Measurements from ENCODE around the gene P2RY14. TPM values are rescaled to one million over a fixed set of nuclear protein-coding genes. Genes with fewer than 3 reads are reported as not detected.
"Not testable (repeated sequence)": the region's sequence is repeated elsewhere in the genome, so short reads cannot be mapped to it uniquely, and the experiment has no call there.

The P2RY14 gene
- total and polyA plus RNA-seq, 10 of the 15 experiments (the other 5 are each of a cell fraction or from before 2014, with no cell fraction given) = 0.06 to 0.37 (median 0.28) TPM; not detected in 7

- Histone ChIP-seq H3K4me2 (ENCODE audit: control insufficient read depth, insufficient read depth) (no peak overlapping the region), H3K4me1 (ENCODE audit: control insufficient read depth, insufficient read depth, low read length) (no peaks in the 10 kb centered on the region), H2AFZ (ENCODE audit: control insufficient read depth, low read depth, low read length) (no peak overlapping the region), H3K27me3 (replicated peaks in 1 of 2; ENCODE audit: control insufficient read depth in 2 of 2, insufficient read depth in 2 of 2, low read length in 1 of 2) (peaks cover 0 to 2% of the 10 kb centered on the region in 2 experiments; a peak in 1 of 4 replicates), H3K27ac (ENCODE audit: control insufficient read depth, insufficient read depth) (no peak overlapping the region), H3K4me3 (no peak overlapping the region), H3K79me2 (ENCODE audit: control insufficient read depth, insufficient read depth, low read length) (no peaks in the 10 kb centered on the region), H3K9ac (ENCODE audit: control insufficient read depth, insufficient read depth, low read length) (no peak overlapping the region), H3K9me3 (replicated peaks; ENCODE audit: control insufficient read depth, insufficient read depth, low read length) (no peaks in the 10 kb centered on the region), H4K20me1 (ENCODE audit: control insufficient read depth, insufficient read depth) (no peaks in the 10 kb centered on the region), H3K36me3 (ENCODE audit: control insufficient read depth in 2 of 2, insufficient read depth in 2 of 2, low read length in 1 of 2) (no peaks in the 10 kb centered on the region)
- 12% methylated on average over 3 of the region's 3 CpGs for WGBS (ENCODE audit: insufficient coverage, insufficient replicate concordance, low lambda C conversion rate, missing lambda C conversion rate)
- no peak for ATAC-seq
- SMC1A ChIA-PET (ENCODE audit: uncharacterized antibody, unreplicated experiment) = interaction anchor here (1.3 kb wide), 1 partner anchor 43 kb away, joined by 4 read pairs; no protein-coding TSS in a partner anchor
- no peak for DNase-seq (ENCODE audit: low read depth, low spot score)
- BruUV-seq (replicated peaks) = no TSS peak
- CTCF ChIA-PET = interaction anchor here (0.7 to 1.4 kb wide), 3 partner anchors 9 to 20 kb away, joined by 3 to 7 read pairs (median 4); no protein-coding TSS in a partner anchor
- in situ Hi-C loops (cut with MboI) = no loop called here
- TF ChIP-seq JUNB (IDR thresholded peaks at IDR 0.05) (no peak), EGR1 (IDR thresholded peaks at IDR 0.05; ENCODE audit: borderline replicate concordance in 1 of 2, low read depth in 2 of 2, low read length in 2 of 2) (no peak), NFIC (IDR thresholded peaks at IDR 0.05; ENCODE audit: low read depth, low read length) (no peak), RELA (IDR thresholded peaks at IDR 0.05; ENCODE audit: borderline replicate concordance, partially characterized antibody) (no peak), POU2F2 (IDR thresholded peaks at IDR 0.05; ENCODE audit: borderline replicate concordance, low read depth, low read length) (no peak), CREB1 (IDR thresholded peaks at IDR 0.05; ENCODE audit: low read depth) (no peak)
- intact Hi-C loops (cut with micrococcal nuclease; ENCODE audit: unreplicated experiment) = no loop called here
- POLR2A ChIA-PET = no interaction called here
- RAD21 ChIA-PET (ENCODE audit: unreplicated experiment) = no interaction called here
- FAIRE-seq = no peak
Measured at GRCh38 chr3:151248772-151249337, 29.5 kb downstream of the P2RY14 start.

- RAD21 ChIA-PET (ENCODE audit: unreplicated experiment); BruUV-seq (replicated peaks): not testable (repeated sequence)
Measured at GRCh38 chr3:151242006-151242405, 36.3 kb downstream of the P2RY14 start.

More at GRCh38 chr3:151242006-151242405, 36.3 kb downstream of the P2RY14 start:
- H3K4me2 ChIP-seq (ENCODE audit: control insufficient read depth, insufficient read depth); H3K9me3 ChIP-seq (replicated peaks; ENCODE audit: control insufficient read depth, insufficient read depth, low read length); POLR2A ChIA-PET; H3K27me3 ChIP-seq (replicated peaks in 1 of 2; ENCODE audit: control insufficient read depth in 2 of 2, insufficient read depth in 2 of 2, low read length in 1 of 2); H3K4me1 ChIP-seq (ENCODE audit: control insufficient read depth, insufficient read depth, low read length); H3K27ac ChIP-seq (ENCODE audit: control insufficient read depth, insufficient read depth); H2AFZ ChIP-seq (ENCODE audit: control insufficient read depth, low read depth, low read length); FAIRE-seq; DNase-seq (ENCODE audit: low read depth, low spot score); H4K20me1 ChIP-seq (ENCODE audit: control insufficient read depth, insufficient read depth); H3K4me3 ChIP-seq; in situ Hi-C loops (cut with MboI); H3K79me2 ChIP-seq (ENCODE audit: control insufficient read depth, insufficient read depth, low read length); H3K36me3 ChIP-seq (ENCODE audit: control insufficient read depth in 2 of 2, insufficient read depth in 2 of 2, low read length in 1 of 2); intact Hi-C loops (cut with micrococcal nuclease; ENCODE audit: unreplicated experiment); ATAC-seq; H3K9ac ChIP-seq (ENCODE audit: control insufficient read depth, insufficient read depth, low read length); CTCF ChIA-PET; SMC1A ChIA-PET (ENCODE audit: uncharacterized antibody, unreplicated experiment): not testable (repeated sequence)
- 55% methylated on average over 18 of the region's 18 CpGs for WGBS (ENCODE audit: insufficient coverage, insufficient replicate concordance, low lambda C conversion rate, missing lambda C conversion rate)

Data from GM12878 (cell line).